Measurements from ENCODE around the gene TCEAL1. TPM values are rescaled to one million over a fixed set of nuclear protein-coding genes. Genes with fewer than 3 reads are reported as not detected.
"Not testable (repeated sequence)": the region's sequence is repeated elsewhere in the genome, so short reads cannot be mapped to it uniquely, and the experiment has no call there.

Gene TCEAL1, protein sequence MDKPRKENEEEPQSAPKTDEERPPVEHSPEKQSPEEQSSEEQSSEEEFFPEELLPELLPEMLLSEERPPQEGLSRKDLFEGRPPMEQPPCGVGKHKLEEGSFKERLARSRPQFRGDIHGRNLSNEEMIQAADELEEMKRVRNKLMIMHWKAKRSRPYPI
- polyA plus RNA-seq (ENCODE audit: insufficient read length) = 69.1 TPM

GRCh38 chrX:103628386-103629317 is at the start of gene TCEAL1:
Gene TCEAL1 (plus strand): TSS chrX:103628975. CDS start chrX:103629917, 942 bp downstream.
- DNase-seq (ENCODE audit: low read depth) = no peak

DNA sequence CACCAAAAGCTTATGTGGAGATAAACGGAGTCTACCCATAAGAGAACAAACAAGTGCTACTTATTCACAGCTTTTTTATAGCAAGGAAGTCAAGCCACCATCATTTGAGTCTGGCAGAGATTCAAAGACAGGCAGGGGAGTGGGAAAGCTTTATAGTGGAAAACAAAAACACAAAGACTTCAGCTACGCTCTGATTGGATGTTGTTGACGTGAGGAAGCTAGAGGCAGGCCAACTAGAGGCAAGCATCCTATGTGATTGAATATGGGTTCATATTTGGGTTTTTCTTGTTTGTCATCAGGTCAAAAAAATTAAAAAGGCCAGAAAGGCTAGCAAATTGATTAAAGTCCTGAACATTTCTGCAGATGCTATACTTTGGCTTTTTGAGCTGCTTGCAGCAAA is 44.2 kb upstream of the TCEAL1 start:
- DNase-seq (ENCODE audit: low read depth) = no peak

- no peak for DNase-seq (ENCODE audit: low read depth)
Measured at GRCh38 chrX:103585411-103586313, 43.1 kb upstream of the TCEAL1 start, which contains the start of gene TCEAL4. Gene TCEAL4 (plus strand): TSS chrX:103585515. CDS start chrX:103586676, 1,161 bp downstream.

DNA sequence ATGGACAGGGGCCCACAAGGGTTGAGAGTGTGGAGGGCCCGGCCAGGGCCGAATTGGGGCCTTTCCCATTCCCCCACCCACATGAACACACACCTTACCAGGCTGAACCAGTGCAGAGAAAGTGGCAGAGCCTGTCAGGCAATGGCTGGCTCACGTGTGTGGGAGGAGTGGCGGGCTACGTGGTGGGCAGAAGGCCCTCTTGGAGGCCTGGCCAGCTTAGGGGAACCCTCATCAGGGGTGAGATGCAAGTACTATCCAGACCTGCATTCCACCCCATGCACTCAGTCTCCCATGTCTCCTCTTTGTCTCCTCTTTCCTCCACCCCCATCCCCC is 42.5 kb upstream of the TCEAL1 start:
- DNase-seq (ENCODE audit: low read depth) = no peak

DNA sequence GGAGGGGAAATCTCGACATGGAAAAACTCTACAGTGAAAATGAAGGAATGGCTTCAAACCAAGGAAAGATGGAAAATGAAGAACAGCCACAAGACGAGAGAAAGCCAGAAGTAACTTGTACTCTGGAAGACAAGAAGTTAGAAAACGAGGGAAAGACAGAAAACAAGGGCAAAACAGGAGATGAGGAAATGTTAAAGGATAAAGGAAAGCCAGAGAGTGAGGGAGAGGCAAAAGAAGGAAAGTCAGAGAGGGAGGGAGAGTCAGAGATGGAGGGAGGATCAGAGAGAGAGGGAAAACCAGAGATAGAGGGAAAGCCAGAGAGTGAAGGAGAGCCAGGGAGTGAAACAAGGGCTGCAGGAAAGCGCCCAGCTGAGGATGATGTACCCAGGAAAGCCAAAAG is 42.1 kb upstream of the TCEAL1 start:
- no peak for DNase-seq (ENCODE audit: low read depth)

DNA sequence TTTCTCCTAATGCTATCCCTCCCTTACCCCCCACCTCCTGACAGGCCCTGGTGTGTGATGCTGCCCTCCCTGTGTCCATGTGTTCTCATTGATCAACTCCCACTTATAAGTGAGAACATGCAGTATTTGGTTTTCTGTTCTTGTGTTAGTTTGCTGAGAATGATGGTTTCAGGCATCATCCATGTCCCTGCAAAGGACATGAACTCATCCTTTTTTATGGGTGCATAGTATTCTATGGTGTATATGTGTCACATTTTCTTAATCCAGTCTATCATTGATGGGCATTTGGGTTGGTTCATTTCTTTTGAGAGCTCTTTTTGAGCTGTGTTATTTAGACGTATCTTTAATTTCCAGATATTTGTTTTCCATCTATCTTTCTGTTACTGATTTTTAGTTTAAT is 36.5 kb upstream of the TCEAL1 start:
- DNase-seq (ENCODE audit: low read depth) = not testable (repeated sequence)

DNA sequence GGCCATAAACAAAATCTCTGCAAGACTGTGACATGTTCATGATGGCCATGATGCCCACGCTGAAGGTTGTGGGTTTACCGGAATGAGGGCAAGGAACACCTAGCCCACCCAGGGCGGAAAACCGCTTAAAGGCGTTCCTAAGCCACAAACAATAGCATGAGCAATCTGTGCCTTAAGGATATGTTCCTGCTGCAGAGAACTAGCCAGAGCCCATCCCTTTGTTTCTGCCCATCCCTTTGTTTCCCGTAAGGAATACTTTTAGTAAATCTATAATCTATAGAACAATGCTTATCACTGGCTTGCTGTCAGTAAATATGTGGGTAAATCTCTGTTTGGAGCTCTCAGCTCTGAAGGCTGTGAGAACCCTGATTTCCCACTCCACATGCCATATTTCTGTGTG is 33.6 kb upstream of the TCEAL1 start:
- DNase-seq (ENCODE audit: low read depth) = not testable (repeated sequence)

GRCh38 chrX:103607364-103608305 is 21.1 kb upstream of the TCEAL1 start, which contains the start of gene TCEAL3:
Gene TCEAL3 (plus strand): TSS chrX:103607963. CDS start chrX:103609065, 1,102 bp downstream.
- DNase-seq (ENCODE audit: low read depth) = no peak

- no peak for DNase-seq (ENCODE audit: low read depth)
Measured at GRCh38 chrX:103608306-103608963, 20.3 kb upstream of the TCEAL1 start.

DNA sequence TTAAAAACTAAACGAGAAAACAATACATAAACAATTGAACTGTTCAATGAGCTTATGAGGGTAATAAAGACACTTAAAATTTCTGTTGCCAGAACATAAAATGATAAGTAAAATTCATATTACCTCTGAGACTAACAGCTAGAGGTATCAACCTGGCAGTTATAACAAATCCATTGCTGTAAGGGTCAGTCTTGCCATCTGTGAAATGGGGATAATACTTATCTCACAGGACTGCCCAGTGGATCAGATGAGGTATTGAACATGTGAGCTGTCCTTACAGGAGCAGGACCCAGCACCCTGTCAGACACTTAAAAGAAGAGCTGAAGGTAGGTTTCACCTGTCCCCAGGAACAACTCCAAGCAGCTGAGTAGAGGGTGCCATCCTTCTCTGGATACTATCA is 18.5 kb upstream of the TCEAL1 start:
- DNase-seq (ENCODE audit: low read depth) = no peak

DNA sequence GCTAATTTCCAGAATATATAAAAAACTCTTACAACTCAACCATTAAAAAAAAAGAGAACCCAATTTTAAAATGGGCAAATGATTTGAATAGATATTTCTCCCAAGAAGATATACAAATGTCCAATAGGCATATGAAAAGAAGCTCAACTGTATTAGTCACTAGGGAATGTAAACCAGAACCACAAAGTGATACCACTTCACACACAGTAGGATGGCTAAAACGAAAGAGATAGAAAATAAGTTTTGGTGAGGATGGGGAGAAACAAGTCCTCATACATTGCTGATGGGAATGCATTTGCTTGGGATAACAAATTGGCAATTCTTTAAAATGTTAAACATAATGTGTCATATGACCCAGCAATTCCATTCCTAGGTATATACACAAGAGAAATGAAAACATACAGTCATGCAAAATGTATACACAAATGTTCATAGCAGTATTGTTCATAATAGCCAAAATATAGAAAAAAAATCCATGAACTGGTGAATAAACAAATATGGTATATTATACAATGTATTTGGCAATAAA is 15.3 kb upstream of the TCEAL1 start:
- DNase-seq (ENCODE audit: low read depth) = no peak

DNA sequence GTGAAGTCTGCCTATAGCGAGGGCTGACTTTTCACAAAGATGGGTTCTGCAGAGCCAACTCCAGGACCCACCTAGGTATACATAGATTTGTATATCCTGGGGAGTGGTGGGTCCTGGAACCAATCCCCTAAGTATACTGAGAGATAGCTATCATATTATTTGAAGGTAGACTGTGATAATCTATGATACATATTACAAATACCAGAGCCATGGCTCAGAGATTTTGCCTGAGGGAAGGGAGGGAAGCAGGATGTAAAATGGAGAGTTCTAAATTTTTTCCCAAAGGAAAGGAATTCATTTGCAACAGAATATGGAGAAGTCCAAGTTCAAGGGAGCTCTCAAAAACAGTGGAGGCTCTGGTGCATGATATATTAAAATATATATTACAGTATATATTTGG is 13.8 kb upstream of the TCEAL1 start:
- no peak for DNase-seq (ENCODE audit: low read depth)

- DNase-seq (ENCODE audit: low read depth) = no peak
Measured at GRCh38 chrX:103615781-103616371, 12.9 kb upstream of the TCEAL1 start.

DNA sequence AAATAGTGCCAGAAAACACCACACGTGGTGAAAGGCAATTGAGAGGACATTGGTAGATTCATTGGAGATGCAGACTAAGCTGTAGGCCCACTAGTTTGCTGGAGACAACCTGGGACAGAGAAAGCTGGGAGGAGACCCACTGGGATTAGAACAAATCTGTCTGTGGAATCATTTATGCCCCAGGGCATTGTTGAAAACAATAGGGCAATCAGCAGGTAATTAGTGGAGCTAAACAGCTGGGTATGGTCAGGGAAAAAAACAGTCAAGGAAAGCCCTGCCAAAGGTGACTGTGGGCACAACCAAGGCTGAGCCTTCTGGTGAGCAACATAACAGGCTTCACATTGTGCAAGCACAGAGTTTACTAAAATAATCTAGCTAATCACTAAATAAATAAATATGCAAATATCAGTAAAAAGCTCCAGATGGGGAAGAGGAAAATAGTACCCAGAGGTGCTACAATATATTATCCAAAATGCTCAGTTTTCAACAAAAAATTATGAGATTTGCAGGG is 12.0 kb upstream of the TCEAL1 start:
- no peak for DNase-seq (ENCODE audit: low read depth)

DNA sequence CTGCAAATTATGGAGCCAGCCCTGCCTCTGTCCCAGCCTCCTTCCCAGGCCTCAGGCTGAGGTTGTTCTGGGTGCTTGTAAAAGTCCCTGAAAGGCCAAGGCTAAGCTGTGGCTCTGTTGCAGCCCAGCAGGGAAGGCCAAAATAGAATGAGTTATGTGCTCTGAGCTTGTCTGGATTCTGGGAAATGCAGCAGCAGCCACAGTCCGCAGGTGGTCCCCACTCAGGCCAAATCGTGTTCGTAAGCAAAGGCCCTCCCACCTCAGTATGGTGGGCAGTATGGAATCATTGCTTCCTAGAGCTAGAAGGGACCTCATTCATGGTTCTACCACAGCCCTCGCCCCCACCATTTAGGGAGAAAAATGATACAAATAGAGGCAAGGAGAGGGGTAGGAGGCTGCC is 4.7 kb upstream of the TCEAL1 start:
- no peak for DNase-seq (ENCODE audit: low read depth)

- DNase-seq (ENCODE audit: low read depth) = no peak
Measured at GRCh38 chrX:103626855-103627254, 1.9 kb upstream of the TCEAL1 start.

- no peak for DNase-seq (ENCODE audit: low read depth)
Measured at GRCh38 chrX:103629318-103630170, 769 bp downstream of the TCEAL1 start.

GRCh38 chrX:103630171-103630511 is 1.4 kb downstream of the TCEAL1 start:
- DNase-seq (ENCODE audit: low read depth) = no peak

DNA sequence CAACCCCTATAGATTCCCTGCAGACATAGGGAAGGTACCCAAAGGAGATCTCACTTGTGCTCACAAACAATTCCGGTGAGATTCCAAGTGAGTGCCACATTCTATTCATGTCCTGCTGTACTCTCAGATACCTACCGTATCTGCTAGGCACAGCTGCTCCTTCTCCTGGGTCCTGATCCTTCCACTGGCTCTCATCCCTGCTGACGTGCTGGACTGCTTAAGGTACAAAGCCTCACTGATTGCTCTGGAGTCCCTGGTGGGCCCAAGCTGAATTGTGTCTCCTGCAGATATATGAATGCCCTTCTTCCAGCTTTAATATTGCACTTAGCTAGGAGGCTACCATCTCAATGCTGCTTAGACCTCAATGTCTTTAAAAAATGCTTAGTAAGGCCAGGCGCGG is 2.4 kb downstream of the TCEAL1 start:
- DNase-seq (ENCODE audit: low read depth) = no peak

Data from forelimb muscle (tissue), 1 donor.